Spleen (tissue), 7 donors: Measurements from ENCODE around the gene PLA2G10.

Experiments used
- POLR2A ChIP-seq, 3 donors: fragments of 450-650 bp; IDR thresholded peaks; one replicate each; pipeline ENCODE4 v1.5.1; 2017; ENCODE audit warnings: antibody characterized with exemption in 3 of 3, mild to moderate bottlenecking in 1 of 3
- TF ChIP-seq, protein P1 (sequence below), 11 experiments: fragments of 200-600 bp in 7 of 11; fragments of 450-650 bp in 4 of 11; sonication (generic) in 4 of 11; IDR thresholded peaks in 8 of 11; conservative IDR thresholded peaks in 3 of 11; 1 replicate in 7 of 11; 2 replicates in 4 of 11; pipeline versions ENCODE4 v1.4.0 to v1.8.0; 2016 to 2021; ENCODE audit warnings: antibody characterized with exemption in 11 of 11, inconsistent platforms in 4 of 11, mild to moderate bottlenecking in 1 of 11
- donor health status: DM: no; HTN: no; CAD: no; lungs with moderate emphysema.
- donor health status: DM: no; HTN: no; CAD: no.
- donor health status: DM: no; HTN: no; CAD: no.

DNA sequence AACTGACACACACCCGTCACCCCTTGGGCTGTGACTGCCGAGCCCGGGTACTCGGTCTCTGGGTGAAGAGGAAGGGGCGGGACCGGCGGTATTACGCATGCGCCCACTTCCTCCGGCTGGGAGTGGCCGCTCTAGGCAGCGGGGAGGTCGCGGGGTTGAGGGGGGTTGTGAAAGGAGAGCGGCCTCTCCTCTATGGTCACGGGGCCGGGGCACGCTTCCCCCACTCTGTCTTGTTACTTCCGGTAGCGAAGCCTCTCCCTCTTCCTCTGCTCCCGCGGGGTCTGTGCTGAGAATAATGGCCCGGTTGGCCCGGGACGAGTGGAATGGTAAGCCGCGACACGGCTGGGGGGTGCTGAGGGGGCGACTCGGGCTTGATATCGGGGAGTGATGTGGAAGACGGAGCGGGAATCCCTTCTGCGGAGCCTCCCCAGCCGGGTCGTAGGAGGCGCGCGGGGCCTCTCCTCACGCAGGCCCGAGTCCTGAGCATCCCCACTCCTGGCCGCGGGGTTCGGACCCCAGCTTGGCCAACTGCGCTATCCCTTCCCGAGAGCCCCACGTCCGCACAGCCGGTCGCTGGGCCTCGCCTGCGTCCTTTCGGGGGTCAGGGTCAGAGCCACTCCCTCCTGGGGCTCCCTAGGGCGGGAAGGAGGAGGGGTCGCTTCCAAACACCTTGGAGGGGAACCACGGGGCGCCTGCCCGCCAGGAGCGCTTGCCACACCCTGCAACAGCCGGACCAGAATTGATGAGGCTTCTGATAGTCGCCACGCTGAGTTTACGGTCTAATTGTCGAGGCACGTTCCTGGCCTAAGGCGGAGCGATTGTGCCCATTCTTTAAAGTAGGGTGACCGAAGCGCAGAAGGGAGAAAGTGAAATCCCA is 61.2 kb downstream of the PLA2G10 start, which contains the start of gene BFAR:
- peak in 2 of 3 donors; percentile 92 to 98 for TF ChIP-seq POLR2A (IDR thresholded peaks at IDR 0.05)
- TF ChIP-seq, protein P1, sequence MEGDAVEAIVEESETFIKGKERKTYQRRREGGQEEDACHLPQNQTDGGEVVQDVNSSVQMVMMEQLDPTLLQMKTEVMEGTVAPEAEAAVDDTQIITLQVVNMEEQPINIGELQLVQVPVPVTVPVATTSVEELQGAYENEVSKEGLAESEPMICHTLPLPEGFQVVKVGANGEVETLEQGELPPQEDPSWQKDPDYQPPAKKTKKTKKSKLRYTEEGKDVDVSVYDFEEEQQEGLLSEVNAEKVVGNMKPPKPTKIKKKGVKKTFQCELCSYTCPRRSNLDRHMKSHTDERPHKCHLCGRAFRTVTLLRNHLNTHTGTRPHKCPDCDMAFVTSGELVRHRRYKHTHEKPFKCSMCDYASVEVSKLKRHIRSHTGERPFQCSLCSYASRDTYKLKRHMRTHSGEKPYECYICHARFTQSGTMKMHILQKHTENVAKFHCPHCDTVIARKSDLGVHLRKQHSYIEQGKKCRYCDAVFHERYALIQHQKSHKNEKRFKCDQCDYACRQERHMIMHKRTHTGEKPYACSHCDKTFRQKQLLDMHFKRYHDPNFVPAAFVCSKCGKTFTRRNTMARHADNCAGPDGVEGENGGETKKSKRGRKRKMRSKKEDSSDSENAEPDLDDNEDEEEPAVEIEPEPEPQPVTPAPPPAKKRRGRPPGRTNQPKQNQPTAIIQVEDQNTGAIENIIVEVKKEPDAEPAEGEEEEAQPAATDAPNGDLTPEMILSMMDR (IDR thresholded peaks at IDR 0.05 in 8 of 11, conservative IDR thresholded peaks at IDR 0.05 in 3 of 11), result no peak
